ENCODE results near the gene VTI1A. TPM values are rescaled to one million over a fixed set of nuclear protein-coding genes. Genes with fewer than 3 reads are reported as not detected.

The VTI1A gene
- total RNA-seq, 1 experiment from 2014 or later: 22.0 TPM

DNA sequence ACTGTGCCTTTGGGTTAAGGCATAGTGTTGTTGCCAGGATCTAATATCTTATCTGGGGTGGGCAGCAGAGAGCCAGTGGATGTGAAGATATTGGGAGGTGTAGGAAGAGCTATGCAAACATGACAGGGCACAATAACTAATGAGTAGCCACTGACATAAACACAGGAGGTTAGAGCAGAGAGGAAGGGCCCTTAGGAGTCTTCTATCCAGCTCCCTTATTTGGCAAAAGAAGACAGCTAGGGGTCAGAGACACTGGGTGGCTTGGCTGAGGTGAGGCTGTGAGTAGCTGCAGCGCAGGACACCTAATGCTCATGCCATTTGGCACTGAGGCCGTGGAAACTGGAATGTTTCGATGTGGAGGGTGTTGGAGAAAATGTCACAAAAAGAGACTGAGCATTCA is 326.8 kb downstream of the VTI1A start:
- H3K23me2 ChIP-seq (ENCODE audit: insufficient read length, low read depth, low read length, poor library complexity, severe bottlenecking): no peaks in the 10 kb centered on the region
- no peak overlapping the region for H3K4ac ChIP-seq (ENCODE audit: low read depth, low read length)
- peaks cover 0 to 16% (median 5%) of the 10 kb centered on the region in 3 experiments; a peak in 5 of 7 replicates for H3K36me3 Mint-ChIP-seq (ENCODE audit: insufficient read depth in 1 of 3, low read depth in 3 of 3)
- TF ChIP-seq, protein P1, sequence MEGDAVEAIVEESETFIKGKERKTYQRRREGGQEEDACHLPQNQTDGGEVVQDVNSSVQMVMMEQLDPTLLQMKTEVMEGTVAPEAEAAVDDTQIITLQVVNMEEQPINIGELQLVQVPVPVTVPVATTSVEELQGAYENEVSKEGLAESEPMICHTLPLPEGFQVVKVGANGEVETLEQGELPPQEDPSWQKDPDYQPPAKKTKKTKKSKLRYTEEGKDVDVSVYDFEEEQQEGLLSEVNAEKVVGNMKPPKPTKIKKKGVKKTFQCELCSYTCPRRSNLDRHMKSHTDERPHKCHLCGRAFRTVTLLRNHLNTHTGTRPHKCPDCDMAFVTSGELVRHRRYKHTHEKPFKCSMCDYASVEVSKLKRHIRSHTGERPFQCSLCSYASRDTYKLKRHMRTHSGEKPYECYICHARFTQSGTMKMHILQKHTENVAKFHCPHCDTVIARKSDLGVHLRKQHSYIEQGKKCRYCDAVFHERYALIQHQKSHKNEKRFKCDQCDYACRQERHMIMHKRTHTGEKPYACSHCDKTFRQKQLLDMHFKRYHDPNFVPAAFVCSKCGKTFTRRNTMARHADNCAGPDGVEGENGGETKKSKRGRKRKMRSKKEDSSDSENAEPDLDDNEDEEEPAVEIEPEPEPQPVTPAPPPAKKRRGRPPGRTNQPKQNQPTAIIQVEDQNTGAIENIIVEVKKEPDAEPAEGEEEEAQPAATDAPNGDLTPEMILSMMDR (conservative IDR thresholded peaks at IDR 0.05): no peak
- no peak overlapping the region for H2BK120ac ChIP-seq (ENCODE audit: low read depth, low read length, poor library complexity, severe bottlenecking)
- no peak overlapping the region for H4K8ac ChIP-seq (replicated peaks; ENCODE audit: insufficient read length, low read depth, low read length)
- no peak overlapping the region for H2AFZ ChIP-seq (ENCODE audit: low read length)
- peaks cover 17 to 18% of the 10 kb centered on the region in 2 experiments for H3K4me1 Mint-ChIP-seq
- H2BK20ac ChIP-seq (ENCODE audit: low read depth, low read length, poor library complexity, severe bottlenecking): no peak overlapping the region
- no peak overlapping the region for H2BK12ac ChIP-seq (ENCODE audit: insufficient read length, low read depth, low read length)
- H2BK15ac ChIP-seq (ENCODE audit: low read depth, low read length): no peak overlapping the region
- no peaks in the 10 kb centered on the region for H3K4me1 ChIP-seq (ENCODE audit: insufficient read depth, low read length)
- no peaks in the 10 kb centered on the region for H3K27me3 ChIP-seq (ENCODE audit: insufficient read depth, low read length)
- no peak overlapping the region for H3T11ph ChIP-seq (ENCODE audit: low read length)
- 0 out of 7 replicates have a peak overlapping the region, but pooled peaks of 1 of the 3 experiments have one; percentile 26 for H3K27ac Mint-ChIP-seq
- no peak overlapping the region for H3K18ac ChIP-seq (ENCODE audit: insufficient read length, low read depth, low read length)
- no peak overlapping the region for H2AK5ac ChIP-seq (ENCODE audit: insufficient read length, low read length)
- no peak overlapping the region for H3K4me2 ChIP-seq (ENCODE audit: insufficient read depth, insufficient read length, low read length)
- H3K9me3 ChIP-seq (ENCODE audit: control insufficient read depth, low read depth, low read length): no peaks in the 10 kb centered on the region
- no peaks in the 10 kb centered on the region for H3K79me1 ChIP-seq (ENCODE audit: insufficient read depth, low read depth, low read length, poor library complexity, severe bottlenecking)
- H2BK5ac ChIP-seq (ENCODE audit: insufficient read length, low read length): no peak overlapping the region
- H3K9me3 Mint-ChIP-seq: peaks cover 0 to 8% of the 10 kb centered on the region in 2 experiments; a peak in 3 of 5 replicates
- H3K27ac ChIP-seq (ENCODE audit: insufficient read length, low read depth, low read length): no peak overlapping the region
- no peak overlapping the region for H3K56ac ChIP-seq (ENCODE audit: insufficient read length, low read depth, low read length)
- no peak overlapping the region for H3K9ac ChIP-seq (ENCODE audit: extremely low read depth, insufficient read length, low read length)
- H3K79me2 ChIP-seq (ENCODE audit: insufficient read depth, low read length): no peaks in the 10 kb centered on the region
- no peaks in the 10 kb centered on the region for H4K20me1 ChIP-seq (ENCODE audit: control insufficient read depth, insufficient read depth, insufficient read length)
- H3K14ac ChIP-seq (ENCODE audit: insufficient read depth, low read length): no peak overlapping the region
- no peak overlapping the region for H3K23ac ChIP-seq (ENCODE audit: insufficient read length, low read depth, low read length)
- no CpG with 5 or more reads among the region's 3 CpGs for WGBS (ENCODE audit: extremely low coverage, insufficient read length, low lambda C conversion rate)
- H3K4me3 Mint-ChIP-seq: no peak overlapping the region
- no peak overlapping the region for H4K5ac ChIP-seq (ENCODE audit: insufficient read length, low read depth, low read length)
- no peak overlapping the region for H4K91ac ChIP-seq (ENCODE audit: insufficient read length, low read depth, low read length)
- DNase-seq: no peak
- no peaks in the 10 kb centered on the region for H3K27me3 Mint-ChIP-seq (ENCODE audit: low read depth)

All from H9 (cell line).